HuH-7.5 (cell line): ENCODE data around the gene TMEM53.

Experiments used
- DNase-seq: peaks from one replicate; pipeline ENCODE4 v3.0.0; 2011; ENCODE audit warnings: low spot score

Gene TMEM53

DNA sequence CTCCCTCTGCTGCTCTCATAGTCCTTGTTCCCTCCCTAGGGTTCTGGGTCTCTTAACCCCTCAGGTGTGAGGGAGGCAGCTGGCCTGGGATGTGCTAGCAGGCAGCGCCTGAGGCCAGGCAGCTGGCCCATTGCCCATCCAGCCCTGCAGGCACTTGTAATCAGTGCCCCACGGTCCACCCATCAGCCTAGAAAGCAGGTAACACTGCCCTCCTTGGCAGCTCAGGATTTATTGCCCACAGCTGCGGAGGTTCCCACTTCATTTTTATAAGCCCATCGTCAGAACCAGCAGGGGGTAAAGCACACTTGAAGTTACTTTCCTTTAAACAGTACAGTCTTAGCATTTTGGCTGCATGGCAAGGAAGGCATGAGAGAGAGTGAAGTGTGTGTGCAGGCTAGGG is 70.6 kb downstream of the TMEM53 start:
- no peak for DNase-seq
